ENCODE measurements around the gene NXF3.

- TF ChIP-seq, protein P1, sequence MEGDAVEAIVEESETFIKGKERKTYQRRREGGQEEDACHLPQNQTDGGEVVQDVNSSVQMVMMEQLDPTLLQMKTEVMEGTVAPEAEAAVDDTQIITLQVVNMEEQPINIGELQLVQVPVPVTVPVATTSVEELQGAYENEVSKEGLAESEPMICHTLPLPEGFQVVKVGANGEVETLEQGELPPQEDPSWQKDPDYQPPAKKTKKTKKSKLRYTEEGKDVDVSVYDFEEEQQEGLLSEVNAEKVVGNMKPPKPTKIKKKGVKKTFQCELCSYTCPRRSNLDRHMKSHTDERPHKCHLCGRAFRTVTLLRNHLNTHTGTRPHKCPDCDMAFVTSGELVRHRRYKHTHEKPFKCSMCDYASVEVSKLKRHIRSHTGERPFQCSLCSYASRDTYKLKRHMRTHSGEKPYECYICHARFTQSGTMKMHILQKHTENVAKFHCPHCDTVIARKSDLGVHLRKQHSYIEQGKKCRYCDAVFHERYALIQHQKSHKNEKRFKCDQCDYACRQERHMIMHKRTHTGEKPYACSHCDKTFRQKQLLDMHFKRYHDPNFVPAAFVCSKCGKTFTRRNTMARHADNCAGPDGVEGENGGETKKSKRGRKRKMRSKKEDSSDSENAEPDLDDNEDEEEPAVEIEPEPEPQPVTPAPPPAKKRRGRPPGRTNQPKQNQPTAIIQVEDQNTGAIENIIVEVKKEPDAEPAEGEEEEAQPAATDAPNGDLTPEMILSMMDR (conservative IDR thresholded peaks at IDR 0.05), result no peak
- no peak for TF ChIP-seq EZH2 (IDR thresholded peaks at IDR 0.05; ENCODE audit: low read depth)
Observed at GRCh38 chrX:103061486-103061885, 31.5 kb downstream of the NXF3 start.
